ENCODE data around the gene MYCN.
"Not testable (repeated sequence)": the region's sequence is repeated elsewhere in the genome, so short reads cannot be mapped to it uniquely, and the experiment has no call there.

Gene MYCN

GRCh38 chr2:15945909-15946705 is 5.8 kb downstream of the MYCN start:
- DNase-seq: no peak

DNA sequence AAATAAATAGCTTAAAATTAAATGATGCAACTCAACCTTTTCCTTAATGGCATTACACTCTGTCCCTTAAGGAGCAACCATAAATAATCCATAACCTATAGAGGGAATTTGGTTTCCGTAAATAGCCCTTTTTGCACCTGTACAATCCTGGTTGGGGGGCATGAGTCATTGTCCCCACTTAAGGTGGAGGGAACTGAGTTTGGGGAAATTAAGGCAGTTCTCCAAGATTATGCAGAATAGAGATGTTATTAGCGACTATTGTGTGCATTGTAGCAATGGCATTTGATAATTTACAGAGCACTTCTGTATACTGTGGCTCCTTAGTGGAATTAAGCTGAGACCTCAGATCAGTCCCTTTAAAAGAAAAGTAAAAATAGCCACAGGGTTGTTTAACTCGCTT is 6.6 kb downstream of the MYCN start:
- DNase-seq: no peak

- no peak for DNase-seq
Observed at GRCh38 chr2:15947431-15947830, 7.1 kb downstream of the MYCN start.

DNA sequence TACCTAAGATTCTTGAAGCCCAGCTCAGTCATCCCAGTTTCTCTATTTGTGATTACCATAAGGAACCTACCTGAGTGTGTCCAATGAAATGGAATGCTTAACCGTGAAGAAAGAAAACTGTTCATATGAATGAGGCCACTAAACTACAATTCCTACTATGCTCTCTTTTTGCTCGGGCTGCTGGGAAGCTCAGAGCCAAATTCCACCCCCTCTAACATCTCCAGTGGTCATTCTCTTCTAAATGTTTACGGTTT is 8.3 kb downstream of the MYCN start:
- no peak for DNase-seq

- DNase-seq: no peak
Observed at GRCh38 chr2:15949126-15949525, 8.8 kb downstream of the MYCN start.

DNA sequence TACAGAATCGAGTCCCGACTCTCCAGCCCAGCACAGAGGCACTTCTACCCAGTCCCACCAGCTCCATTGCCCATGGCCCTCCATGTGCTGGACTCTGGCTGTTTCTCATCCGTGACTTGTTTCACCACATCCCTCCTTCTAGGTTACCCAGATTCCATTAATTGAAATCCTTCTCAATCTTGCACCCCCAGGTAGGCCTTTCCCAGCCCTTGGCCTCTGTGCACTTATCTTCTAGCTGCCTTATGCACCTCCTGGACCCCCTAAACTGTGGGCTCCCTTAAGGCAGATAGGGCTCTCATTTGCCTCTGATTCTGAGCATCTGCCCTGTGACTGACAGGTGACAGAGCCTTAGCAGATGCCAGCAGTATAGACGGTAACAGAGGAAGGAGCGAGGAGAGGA is 9.2 kb downstream of the MYCN start:
- no peak for DNase-seq

GRCh38 chr2:15950088-15950952 is 10.0 kb downstream of the MYCN start:
- DNase-seq: no peak

- not testable (repeated sequence) for DNase-seq
Observed at GRCh38 chr2:15951936-15952335, 11.6 kb downstream of the MYCN start.

DNA sequence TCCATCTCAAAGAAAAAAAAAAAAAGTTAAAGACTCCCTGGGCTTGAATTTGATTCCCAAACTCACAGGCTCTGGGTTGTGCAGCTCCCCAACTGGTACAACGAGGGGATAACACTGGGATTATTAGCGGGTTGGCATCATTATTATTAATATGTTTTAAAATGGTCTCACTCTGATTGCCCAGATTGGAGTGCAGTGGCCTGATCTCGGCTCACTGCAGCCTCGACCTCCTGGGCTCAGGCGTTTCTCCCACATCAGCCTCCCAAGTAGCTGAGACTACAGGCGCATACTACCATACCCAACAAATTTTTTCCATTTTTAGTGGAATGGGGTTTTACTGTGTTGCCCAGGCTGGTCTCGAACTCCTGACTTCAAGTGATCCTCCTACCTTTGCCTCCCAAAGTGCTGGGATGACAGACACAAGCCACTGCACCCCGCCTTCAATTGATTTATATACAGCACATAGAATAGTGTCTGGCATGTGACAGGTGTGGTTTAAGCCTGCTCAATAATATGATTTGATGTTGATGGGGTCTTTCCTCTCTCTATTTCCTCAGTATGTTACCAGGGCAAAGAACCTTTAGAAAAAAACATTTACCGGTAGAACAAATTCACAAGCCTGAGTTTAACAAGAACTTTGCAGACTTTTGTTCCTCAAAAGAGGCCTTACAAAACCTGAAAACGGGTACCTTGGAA is 12.2 kb downstream of the MYCN start:
- no peak for DNase-seq

GRCh38 chr2:15953147-15953630 is 12.8 kb downstream of the MYCN start:
- DNase-seq: no peak

- no peak for DNase-seq
Observed at GRCh38 chr2:15953891-15954680, 13.7 kb downstream of the MYCN start.

DNA sequence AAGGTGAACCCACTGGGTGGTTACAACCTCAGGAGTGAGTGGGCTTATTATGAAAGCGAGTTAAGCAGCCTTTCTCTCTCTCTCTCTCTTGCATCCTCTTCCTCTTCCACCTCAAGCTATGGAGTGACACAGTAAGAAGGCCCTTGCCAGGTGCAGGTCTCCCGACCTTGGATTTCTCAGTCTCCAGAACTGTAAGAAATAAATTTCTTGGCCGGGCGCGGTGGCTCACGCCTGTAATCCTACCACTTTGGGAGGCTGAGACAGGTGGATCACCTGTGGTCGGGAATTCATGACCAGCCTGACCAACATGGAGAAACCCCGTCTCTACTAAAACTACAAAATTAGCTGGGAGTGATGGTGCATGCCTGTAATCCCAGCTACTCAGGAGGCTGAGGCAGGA is 14.4 kb downstream of the MYCN start:
- DNase-seq: no peak

GRCh38 chr2:15955232-15955988 is 15.1 kb downstream of the MYCN start:
- DNase-seq: no peak

GRCh38 chr2:15956230-15956629 is 15.9 kb downstream of the MYCN start:
- DNase-seq: no peak

DNA sequence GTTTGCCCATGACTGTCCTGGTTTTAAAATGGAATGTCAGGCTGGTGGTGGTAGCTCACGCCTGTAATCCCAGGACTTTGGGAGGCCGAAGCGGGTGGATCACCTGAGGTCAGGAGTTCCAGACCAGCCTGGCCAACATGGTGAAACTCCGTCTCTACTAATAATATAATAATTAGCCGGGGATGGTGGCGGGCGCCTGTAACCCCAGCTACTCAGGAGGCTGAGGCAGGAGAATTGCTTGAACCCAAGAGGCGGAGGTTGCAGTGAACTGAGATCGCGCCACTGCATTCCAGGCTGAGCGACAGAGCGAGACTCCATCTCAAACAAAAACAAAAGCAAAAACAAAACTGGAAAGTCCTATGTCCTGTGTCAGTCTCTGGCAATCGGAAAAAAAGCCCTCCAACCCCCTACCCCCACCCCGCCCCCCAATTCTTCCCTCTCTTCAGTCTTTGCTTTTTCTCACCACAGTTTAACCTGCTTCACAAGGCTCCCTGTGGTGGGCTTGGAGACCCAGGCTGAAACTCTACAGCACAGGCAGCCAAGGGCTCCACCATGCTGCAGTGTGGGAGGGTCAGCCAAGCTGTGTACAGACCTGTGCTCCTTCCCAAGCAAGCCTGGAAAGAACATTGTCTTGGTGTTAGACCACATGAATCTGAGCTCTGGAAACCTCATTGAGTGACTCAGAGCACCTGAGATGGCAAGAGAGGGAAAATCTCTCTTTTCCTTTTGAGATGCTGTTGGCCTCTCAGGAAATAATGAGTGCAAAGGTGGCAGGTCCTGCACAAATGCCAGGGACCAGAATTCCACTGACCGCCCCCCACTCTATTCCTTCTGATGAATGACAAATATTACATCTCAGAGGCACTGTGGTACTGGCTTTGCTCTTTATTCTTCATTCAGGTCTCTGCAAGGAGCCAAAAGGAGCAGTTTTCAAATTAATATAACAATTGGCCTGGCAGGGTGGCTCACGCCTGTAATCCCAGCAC is 16.7 kb downstream of the MYCN start:
- DNase-seq: no peak

DNA sequence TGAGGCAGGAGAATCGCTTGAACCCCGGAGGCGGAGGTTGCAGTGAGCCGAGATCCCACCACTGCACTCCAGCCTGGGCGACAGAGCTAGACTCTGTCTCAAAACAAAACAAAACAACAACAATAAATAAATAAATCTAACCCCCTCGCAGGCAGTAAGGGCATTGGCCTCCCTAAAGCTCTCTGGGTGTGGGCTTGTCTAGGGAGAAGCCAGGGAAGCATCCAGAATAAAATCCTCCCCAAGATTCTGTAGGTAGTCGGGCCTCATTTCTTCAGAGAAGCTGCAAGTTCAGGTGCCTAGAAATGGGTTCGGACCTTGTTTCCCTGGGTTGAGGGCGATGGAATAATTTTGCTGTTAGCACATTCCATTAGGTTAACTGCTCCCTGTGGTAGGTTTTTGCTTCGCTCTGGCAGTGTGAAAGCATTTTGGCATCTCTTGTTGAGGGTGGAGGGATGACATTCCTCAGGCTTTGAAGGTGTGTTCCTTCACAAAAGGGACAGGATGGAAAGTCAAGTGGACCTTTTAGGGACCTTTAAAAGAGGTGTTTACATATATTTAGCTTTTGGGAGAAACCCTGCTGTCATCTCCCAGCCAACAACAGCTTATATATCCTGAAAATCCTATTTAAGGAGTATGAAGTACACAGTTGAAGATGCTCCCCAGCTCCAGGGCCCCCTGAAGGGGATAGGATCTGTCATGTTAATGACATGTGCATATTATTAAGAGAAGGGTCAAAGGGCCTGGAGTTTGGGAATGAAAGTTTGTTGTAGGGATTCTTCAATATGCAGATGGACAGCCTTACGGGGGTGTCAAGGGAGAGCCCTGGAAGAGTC is 17.7 kb downstream of the MYCN start:
- no peak for DNase-seq

GRCh38 chr2:15959331-15960153 is 19.2 kb downstream of the MYCN start:
- DNase-seq: no peak

GRCh38 chr2:15960154-15960520 is 19.8 kb downstream of the MYCN start:
- not testable (repeated sequence) for DNase-seq
